HG03097 (cell line): ENCODE data around the gene SORCS2.

Experiments used
- ATAC-seq: cut with Tn5 transposase; IDR thresholded peaks from one replicate; pipeline ENCODE4 v1.9.1; 2021; ENCODE audit not compliant: unreplicated experiment, low FRiP score

The SORCS2 gene

GRCh38 chr4:7282786-7283440 is 90.6 kb downstream of the SORCS2 start:
- ATAC-seq = no peak

DNA sequence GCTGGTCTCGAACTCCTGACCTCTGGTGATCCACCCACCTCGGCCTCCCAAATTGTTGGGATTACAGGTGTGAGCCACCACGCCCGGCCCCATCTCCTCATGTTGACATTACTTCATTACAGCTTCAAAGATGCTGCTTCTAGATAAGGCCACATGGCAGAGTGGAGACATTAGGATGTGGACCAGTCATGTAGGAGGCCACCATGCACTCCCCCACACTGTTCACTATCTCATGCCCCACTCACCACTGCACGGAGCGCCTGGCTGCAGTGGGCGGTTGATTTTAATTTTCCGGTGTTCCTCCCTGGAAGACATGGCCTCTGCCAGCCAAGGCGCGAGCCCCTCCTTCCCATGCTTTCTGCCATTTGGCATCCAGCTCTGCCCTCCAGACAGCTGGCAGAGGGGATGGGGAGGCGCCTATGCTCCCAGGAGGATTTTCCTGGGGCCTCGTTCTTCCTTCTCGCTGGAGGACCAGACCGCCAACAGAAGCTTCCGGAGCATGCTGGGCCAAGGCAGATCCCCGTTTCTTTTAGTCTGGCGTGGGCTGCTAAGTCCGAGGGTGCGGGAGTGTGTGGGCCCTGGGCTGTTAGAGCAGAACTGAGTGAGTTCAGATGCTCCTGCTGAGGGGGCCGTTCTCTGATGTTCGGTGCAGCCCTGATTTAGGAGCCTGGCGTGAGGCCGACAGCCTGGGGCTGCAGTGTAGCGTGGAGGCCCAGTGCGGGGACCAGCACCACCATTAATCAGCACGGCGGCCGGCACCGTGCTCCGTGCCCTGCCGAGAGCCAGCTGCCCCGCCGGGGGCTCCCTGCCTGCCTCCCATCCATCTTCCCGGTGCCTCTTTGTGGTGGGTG is 93.1 kb downstream of the SORCS2 start:
- ATAC-seq = no peak

DNA sequence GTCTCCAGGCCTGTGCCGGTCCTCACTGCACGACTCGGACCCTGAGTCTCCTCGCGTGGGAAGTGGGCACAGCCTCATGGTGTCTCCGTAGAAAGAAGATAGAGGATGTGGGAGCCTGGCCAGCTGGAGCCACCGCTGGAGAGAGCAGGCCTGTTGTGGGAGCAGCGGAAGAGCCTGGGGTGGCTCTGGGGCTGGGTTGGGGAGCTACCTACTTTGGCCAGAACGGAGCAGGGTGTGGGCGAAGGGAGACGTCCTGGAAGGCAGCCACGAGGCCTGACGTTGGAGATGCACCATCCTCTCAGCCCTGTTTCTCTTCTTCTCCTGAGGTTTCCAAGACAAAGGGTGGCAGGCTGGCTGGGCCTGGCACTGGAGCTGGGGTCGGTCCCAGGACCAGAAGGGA is 93.8 kb downstream of the SORCS2 start:
- no peak for ATAC-seq

GRCh38 chr4:7286798-7287197 is 94.5 kb downstream of the SORCS2 start:
- no peak for ATAC-seq

DNA sequence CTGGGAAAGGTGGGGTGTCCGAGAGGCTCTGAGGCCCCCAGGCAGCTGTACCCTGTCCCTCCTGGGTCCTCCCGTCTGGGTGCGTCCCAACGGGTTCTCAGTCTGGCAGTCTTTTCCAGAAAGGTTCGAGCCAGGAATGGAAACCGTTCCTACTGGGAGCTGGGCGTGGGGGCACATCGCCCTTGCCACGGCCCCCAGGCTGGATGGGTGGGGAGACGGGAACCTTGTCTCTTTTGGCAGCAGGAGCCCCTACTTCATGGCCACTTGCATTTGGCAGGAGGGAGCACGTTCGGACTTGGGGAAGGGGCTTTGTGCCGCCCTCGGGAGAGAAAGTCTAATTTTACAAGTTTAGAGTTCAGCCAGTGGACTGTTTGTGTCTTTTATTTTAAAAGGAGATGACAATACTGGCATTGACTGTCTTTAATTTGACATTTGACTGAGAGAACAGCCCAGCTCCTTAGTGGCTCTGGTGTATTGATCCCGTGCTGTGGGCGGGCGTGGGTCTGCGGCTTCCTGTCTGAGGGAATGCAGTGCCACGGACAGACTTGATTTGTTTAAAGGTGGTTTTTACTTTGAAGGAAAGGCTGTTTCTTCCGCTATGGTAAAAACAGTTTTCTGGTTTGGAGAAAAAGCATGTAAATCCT is 95.1 kb downstream of the SORCS2 start:
- ATAC-seq = no peak

GRCh38 chr4:7287918-7288280 is 95.6 kb downstream of the SORCS2 start:
- no peak for ATAC-seq

GRCh38 chr4:7288751-7289523 is 96.6 kb downstream of the SORCS2 start:
- ATAC-seq = no peak

DNA sequence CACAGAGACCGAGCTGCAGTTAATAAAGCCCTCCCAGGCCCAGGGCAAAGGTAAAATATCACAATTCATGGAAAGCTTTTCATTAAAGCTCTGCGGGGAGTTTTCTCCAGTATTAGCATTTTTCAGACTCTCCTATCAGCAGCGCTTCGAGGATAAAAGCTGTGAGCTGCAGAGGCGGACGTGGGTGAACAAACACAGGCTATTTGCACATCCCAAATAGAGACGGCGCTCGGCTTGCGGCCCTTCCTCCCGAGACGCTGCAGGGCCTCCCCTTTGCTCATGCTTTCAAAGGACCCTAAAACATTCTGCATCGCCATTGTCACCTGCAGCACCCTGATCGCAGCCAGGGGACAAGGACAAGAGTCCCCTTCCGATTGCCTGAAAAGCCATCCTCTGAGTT is 97.3 kb downstream of the SORCS2 start:
- ATAC-seq = no peak

DNA sequence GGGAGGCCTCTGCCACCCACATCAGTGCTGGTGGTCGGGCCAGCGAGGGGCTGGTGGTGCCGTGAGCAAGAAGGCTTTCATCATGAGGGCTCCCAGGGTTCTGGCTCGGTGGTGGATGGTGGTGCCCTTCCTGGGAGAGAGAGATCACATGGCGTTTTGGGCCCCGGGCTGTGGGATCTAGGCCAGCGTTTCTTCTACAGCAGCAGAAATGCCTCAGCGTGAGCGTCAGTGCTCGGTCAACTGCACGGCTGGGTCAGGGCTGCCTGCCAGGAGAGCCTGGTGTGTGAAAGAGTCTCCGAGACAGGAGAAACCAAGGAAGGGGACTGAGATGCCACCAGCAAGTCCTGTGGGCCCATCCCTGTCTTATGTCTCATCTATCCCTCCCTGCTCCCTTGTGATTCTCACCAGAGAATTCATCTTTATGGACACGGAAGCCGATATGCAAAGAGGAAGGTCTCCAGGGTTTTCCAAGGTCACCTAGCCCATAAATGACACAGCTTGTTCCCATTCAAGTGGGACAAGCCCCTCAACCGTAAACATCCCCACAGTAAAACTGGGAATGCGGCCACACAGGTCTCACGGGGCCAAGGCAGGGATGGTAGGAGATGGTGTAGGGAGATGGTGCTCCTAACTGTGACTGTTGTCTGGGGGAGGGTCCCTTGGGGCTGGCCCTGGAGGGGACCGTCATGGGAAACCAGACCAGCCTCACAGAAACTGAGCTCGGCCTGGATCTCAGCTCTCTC is 99.2 kb downstream of the SORCS2 start:
- no peak for ATAC-seq

GRCh38 chr4:7293703-7294102 is 101.4 kb downstream of the SORCS2 start:
- no peak for ATAC-seq

- ATAC-seq = no peak
Observed at GRCh38 chr4:7294176-7294756, 101.9 kb downstream of the SORCS2 start.

DNA sequence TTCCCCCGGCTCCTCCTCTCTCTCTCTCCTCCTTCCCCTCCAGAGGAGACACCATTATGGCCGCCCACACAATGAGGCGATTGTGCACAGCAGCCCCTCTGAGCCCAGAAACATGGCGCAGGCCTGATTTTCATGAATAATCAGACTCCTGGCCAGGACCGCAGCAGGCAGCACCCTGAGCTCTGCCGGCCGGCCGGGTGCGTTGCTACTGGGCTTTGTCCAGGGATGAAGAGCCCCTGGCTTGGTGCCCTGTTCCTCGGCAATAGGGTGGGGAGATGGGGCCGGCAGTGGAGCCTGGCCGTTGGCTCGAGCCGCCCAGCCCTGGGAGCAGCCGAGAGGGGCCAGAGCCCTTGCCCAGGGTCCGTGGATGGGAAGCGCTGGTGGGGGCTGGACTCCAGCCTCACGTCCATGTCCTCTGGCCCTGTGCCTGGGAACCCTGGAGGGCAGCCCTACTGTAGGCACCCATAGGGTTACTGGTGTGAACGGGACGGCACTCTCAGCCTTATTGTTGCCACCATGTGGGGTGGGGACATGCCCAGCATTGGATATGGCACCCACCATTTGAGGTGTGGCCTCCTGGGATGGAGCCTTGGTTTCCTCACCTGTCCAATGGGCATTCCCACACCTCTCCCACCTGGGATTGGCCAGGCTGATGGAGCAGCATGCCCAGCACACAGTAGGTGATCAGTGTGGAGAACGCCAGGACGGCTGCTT is 103.0 kb downstream of the SORCS2 start:
- no peak for ATAC-seq

GRCh38 chr4:7295911-7296660 is 103.7 kb downstream of the SORCS2 start:
- ATAC-seq = no peak

DNA sequence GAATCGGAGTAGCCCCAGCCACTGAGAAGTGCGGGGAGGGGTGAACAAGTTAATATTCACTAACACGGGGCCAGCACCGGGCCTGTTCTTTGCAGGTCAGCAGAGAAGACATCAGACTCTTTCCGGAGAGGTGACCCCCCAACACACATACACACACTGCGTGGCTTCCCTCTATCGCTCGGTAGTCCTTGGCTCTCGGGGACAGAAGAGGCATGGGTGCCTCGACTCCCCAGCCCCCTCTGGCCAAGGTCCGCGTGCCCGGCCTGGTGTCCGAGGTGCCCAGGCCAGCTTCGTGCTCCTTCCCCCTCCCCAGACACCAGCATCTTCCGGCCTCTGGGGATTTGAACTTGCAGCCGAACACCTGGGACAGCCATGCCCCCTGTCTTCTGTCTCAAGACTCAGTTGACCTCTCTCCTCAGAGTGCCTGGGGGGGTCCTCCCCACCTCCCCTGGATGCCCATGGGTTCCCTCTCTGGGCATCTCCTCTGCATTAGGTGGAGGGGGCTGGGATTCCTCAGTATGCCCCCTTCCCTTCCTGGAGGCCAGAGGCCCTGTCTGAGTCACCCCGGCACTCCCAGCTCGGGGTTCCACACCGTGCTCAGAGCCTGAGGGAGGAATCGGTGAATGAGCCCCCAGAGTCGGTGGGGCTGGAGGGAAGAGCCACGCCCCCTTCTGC is 104.5 kb downstream of the SORCS2 start:
- ATAC-seq = no peak

GRCh38 chr4:7297374-7297773 is 105.0 kb downstream of the SORCS2 start:
- ATAC-seq = no peak

- ATAC-seq = no peak
Observed at GRCh38 chr4:7297881-7298280, 105.5 kb downstream of the SORCS2 start.

DNA sequence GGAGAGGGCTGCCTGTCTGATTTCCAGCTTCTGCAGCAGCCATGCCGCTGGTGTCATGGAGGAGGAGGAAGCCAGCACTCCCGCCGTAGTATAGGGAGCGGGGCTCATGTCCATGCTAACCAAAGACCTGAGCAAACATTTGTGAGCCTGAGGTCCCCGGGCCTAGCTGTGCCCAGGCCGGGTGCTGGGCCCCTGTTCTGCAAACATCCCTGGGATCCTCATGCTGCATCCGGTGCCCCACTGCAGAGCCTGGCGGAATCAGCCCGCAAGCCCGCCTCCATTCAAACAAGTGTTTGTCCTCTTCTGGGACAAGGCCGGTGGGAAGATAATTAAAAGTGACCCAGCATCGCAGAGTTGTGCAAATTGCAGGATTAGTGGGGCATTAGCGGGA is 106.3 kb downstream of the SORCS2 start:
- no peak for ATAC-seq
